ENCODE measurements around the gene CCL21.
A peak's percentile ranks its signal among the peaks of the same experiment; 100 is the strongest.

The CCL21 gene

GRCh38 chr9:34701769-34702736 is 7.9 kb downstream of the CCL21 start:
- DNase-seq, result peak; percentile 75

GRCh38 chr9:34701023-34701768 is 8.7 kb downstream of the CCL21 start:
- peak; percentile 76 for DNase-seq

- no peak for DNase-seq
Measured at GRCh38 chr9:34694811-34695210, 15.1 kb downstream of the CCL21 start.

GRCh38 chr9:34693560-34693959 is 16.4 kb downstream of the CCL21 start:
- DNase-seq, result no peak

- DNase-seq, result no peak
Measured at GRCh38 chr9:34691936-34692315, 18.0 kb downstream of the CCL21 start.

- DNase-seq, result no peak
Measured at GRCh38 chr9:34690983-34691935, 18.7 kb downstream of the CCL21 start, which contains the start of gene CCL19. CCL19 (minus strand) TSS chr9:34691276; CDS start chr9:34691139, 137 bp downstream.

GRCh38 chr9:34689512-34689911 is 20.4 kb downstream of the CCL21 start:
- DNase-seq, result peak; percentile 71

- DNase-seq, result peak; percentile 75
Measured at GRCh38 chr9:34689116-34689470, 20.8 kb downstream of the CCL21 start.

- DNase-seq, result peak; percentile 22
Measured at GRCh38 chr9:34688329-34689115, 21.4 kb downstream of the CCL21 start.

- no peak for DNase-seq
Measured at GRCh38 chr9:34687276-34688030, 22.5 kb downstream of the CCL21 start.

- DNase-seq, result no peak
Measured at GRCh38 chr9:34686732-34687131, 23.2 kb downstream of the CCL21 start.

- DNase-seq, result no peak
Measured at GRCh38 chr9:34686231-34686630, 23.7 kb downstream of the CCL21 start.

GRCh38 chr9:34685591-34685990 is 24.3 kb downstream of the CCL21 start:
- no peak for DNase-seq

GRCh38 chr9:34684816-34685215 is 25.1 kb downstream of the CCL21 start:
- DNase-seq, result no peak

GRCh38 chr9:34684145-34684544 is 25.8 kb downstream of the CCL21 start:
- DNase-seq, result no peak

GRCh38 chr9:34675869-34676268 is 34.1 kb downstream of the CCL21 start:
- no peak for DNase-seq

- DNase-seq, result peak; percentile 89
Measured at GRCh38 chr9:34675048-34675714, 34.8 kb downstream of the CCL21 start.

GRCh38 chr9:34674440-34674839 is 35.5 kb downstream of the CCL21 start:
- no peak for DNase-seq

GRCh38 chr9:34671307-34671706 is 38.6 kb downstream of the CCL21 start:
- DNase-seq, result no peak

- no peak for DNase-seq
Measured at GRCh38 chr9:34669809-34670562, 40.0 kb downstream of the CCL21 start.

Data from NCI-H146 (cell line).